Smooth muscle cell of the brain vasculature (primary cell): ENCODE measurements around the gene TEDC1.

Experiments used
- DNase-seq: peaks from one replicate; pipeline ENCODE4 v3.0.0-alpha.2; 2012; ENCODE audit warnings: low read depth, low spot score

The TEDC1 gene

GRCh38 chr14:105490572-105491365, at the start of gene TEDC1:
Gene TEDC1 (plus strand): TSS chr14:105491246. CDS start chr14:105491376, 130 bp downstream.
- DNase-seq, result peak; percentile 100

- DNase-seq, result no peak
These were observed 48.9 kb upstream of the TEDC1 start for GRCh38 chr14:105442125-105442524.

- DNase-seq, result no peak
These were observed 48.2 kb upstream of the TEDC1 start for GRCh38 chr14:105442834-105443233.

- DNase-seq, result no peak
These were observed 46.2 kb upstream of the TEDC1 start for GRCh38 chr14:105444859-105445258.

GRCh38 chr14:105445290-105445689, 45.8 kb upstream of the TEDC1 start:
- no peak for DNase-seq

GRCh38 chr14:105445901-105446845, 44.9 kb upstream of the TEDC1 start:
- no peak for DNase-seq

- DNase-seq, result no peak
These were observed 44.1 kb upstream of the TEDC1 start for GRCh38 chr14:105446971-105447370.

GRCh38 chr14:105447651-105448640, 43.1 kb upstream of the TEDC1 start:
- DNase-seq, result no peak

- DNase-seq, result no peak
These were observed 42.3 kb upstream of the TEDC1 start for GRCh38 chr14:105448706-105449111.

GRCh38 chr14:105449276-105450122, 41.5 kb upstream of the TEDC1 start:
- DNase-seq, result no peak

- no peak for DNase-seq
These were observed 40.9 kb upstream of the TEDC1 start for GRCh38 chr14:105450123-105450505.

- DNase-seq, result no peak
These were observed 40.0 kb upstream of the TEDC1 start for GRCh38 chr14:105450864-105451720.

- DNase-seq, result no peak
These were observed 38.1 kb upstream of the TEDC1 start for GRCh38 chr14:105452963-105453362.

- no peak for DNase-seq
These were observed 37.2 kb upstream of the TEDC1 start for GRCh38 chr14:105453847-105454246.

- no peak for DNase-seq
These were observed 35.9 kb upstream of the TEDC1 start for GRCh38 chr14:105455086-105455640.

- DNase-seq, result no peak
These were observed 35.0 kb upstream of the TEDC1 start for GRCh38 chr14:105455766-105456660.

GRCh38 chr14:105456736-105457617, 34.1 kb upstream of the TEDC1 start:
- no peak for DNase-seq
